ENCODE data around the gene MRPS15. TPM values are rescaled to one million over a fixed set of nuclear protein-coding genes. Genes with fewer than 3 reads are reported as not detected.

Gene MRPS15
- total and polyA plus RNA-seq, 2 of the 13 experiments (the other 11 are each of a cell fraction or from before 2014, with no cell fraction given), result 59.0 to 113 TPM

- peak; percentile 100 for TF ChIP-seq HMGXB3 (CRISPR knock-in tag; IDR thresholded peaks at IDR 0.05; ENCODE audit: borderline replicate concordance)
- TF ChIP-seq ZNF672 (CRISPR knock-in tag; IDR thresholded peaks at IDR 0.05), result no peak
- TF ChIP-seq, protein P1, sequence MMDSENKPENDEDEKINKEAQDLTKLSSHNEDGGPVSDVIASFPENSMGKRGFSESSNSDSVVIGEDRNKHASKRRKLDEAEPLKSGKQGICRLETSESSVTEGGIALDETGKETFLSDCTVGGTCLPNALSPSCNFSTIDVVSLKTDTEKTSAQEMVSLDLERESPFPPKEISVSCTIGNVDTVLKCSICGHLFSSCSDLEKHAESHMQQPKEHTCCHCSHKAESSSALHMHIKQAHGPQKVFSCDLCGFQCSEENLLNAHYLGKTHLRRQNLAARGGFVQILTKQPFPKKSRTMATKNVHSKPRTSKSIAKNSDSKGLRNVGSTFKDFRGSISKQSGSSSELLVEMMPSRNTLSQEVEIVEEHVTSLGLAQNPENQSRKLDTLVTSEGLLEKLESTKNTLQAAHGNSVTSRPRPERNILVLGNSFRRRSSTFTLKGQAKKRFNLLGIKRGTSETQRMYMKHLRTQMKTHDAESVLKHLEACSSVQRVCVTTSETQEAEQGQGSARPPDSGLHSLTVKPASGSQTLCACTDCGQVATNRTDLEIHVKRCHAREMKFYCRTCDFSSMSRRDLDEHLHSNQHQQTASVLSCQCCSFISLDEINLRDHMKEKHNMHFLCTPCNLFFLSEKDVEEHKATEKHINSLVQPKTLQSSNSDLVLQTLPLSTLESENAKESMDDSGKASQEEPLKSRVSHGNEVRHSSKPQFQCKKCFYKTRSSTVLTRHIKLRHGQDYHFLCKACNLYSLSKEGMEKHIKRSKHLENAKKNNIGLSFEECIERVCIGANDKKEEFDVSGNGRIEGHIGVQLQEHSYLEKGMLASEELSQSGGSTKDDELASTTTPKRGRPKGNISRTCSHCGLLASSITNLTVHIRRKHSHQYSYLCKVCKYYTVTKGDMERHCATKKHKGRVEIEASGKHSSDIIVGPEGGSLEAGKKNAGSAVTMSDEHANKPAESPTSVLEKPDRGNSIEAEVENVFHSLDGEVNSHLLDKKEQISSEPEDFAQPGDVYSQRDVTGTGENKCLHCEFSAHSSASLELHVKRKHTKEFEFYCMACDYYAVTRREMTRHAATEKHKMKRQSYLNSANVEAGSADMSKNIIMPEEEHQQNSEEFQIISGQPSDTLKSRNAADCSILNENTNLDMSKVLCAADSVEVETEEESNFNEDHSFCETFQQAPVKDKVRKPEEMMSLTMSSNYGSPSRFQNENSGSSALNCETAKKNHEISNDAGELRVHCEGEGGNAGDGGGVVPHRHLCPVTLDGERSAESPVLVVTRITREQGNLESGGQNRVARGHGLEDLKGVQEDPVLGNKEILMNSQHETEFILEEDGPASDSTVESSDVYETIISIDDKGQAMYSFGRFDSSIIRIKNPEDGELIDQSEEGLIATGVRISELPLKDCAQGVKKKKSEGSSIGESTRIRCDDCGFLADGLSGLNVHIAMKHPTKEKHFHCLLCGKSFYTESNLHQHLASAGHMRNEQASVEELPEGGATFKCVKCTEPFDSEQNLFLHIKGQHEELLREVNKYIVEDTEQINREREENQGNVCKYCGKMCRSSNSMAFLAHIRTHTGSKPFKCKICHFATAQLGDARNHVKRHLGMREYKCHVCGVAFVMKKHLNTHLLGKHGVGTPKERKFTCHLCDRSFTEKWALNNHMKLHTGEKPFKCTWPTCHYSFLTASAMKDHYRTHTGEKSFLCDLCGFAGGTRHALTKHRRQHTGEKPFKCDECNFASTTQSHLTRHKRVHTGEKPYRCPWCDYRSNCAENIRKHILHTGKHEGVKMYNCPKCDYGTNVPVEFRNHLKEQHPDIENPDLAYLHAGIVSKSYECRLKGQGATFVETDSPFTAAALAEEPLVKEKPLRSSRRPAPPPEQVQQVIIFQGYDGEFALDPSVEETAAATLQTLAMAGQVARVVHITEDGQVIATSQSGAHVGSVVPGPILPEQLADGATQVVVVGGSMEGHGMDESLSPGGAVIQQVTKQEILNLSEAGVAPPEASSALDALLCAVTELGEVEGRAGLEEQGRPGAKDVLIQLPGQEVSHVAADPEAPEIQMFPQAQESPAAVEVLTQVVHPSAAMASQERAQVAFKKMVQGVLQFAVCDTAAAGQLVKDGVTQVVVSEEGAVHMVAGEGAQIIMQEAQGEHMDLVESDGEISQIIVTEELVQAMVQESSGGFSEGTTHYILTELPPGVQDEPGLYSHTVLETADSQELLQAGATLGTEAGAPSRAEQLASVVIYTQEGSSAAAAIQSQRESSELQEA (CRISPR knock-in tag; IDR thresholded peaks at IDR 0.05; ENCODE audit: not compliant biosample characterization), result peak; percentile 29
- TF ChIP-seq HOXA9 (CRISPR knock-in tag; IDR thresholded peaks at IDR 0.05; ENCODE audit: borderline replicate concordance), result no peak
- no peak for TF ChIP-seq NR1H2 (CRISPR knock-in tag; IDR thresholded peaks at IDR 0.05; ENCODE audit: borderline replicate concordance, low read depth)
- TF ChIP-seq ZNF333 (CRISPR knock-in tag; IDR thresholded peaks at IDR 0.05; ENCODE audit: borderline replicate concordance), result no peak
- 0 out of 2 replicates have a peak, but pooled peaks have one; percentile 21 for TF ChIP-seq MAF1 (CRISPR knock-in tag; IDR thresholded peaks at IDR 0.05; ENCODE audit: borderline replicate concordance)
- TF ChIP-seq, protein P2, sequence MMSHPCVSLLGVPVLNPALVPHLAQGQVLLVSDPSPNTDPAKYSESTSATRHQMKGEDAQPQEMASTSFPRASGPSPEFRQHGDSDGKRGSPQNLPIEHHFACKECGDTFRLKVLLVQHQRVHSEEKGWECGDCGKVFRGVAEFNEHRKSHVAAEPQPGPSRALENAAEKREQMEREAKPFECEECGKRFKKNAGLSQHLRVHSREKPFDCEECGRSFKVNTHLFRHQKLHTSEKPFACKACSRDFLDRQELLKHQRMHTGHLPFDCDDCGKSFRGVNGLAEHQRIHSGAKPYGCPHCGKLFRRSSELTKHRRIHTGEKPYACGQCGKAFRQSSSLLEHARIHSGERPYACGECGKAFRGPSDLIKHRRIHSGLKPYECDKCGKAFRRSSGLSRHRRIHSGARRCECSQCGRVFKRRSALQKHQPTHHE (CRISPR knock-in tag; IDR thresholded peaks at IDR 0.05; ENCODE audit: borderline replicate concordance), result peak; percentile 35; the same call in 1 of the 2 replicates
- TF ChIP-seq BORCS8-MEF2B (CRISPR knock-in tag; IDR thresholded peaks at IDR 0.05), result no peak; the same call in 1 of the 2 replicates
- TF ChIP-seq ZBTB21 (CRISPR knock-in tag; IDR thresholded peaks at IDR 0.05), result no peak
- TF ChIP-seq, protein P3, sequence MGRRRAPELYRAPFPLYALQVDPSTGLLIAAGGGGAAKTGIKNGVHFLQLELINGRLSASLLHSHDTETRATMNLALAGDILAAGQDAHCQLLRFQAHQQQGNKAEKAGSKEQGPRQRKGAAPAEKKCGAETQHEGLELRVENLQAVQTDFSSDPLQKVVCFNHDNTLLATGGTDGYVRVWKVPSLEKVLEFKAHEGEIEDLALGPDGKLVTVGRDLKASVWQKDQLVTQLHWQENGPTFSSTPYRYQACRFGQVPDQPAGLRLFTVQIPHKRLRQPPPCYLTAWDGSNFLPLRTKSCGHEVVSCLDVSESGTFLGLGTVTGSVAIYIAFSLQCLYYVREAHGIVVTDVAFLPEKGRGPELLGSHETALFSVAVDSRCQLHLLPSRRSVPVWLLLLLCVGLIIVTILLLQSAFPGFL (CRISPR knock-in tag; IDR thresholded peaks at IDR 0.05), result no peak
Observed at GRCh38 chr1:36450270-36450918, 13.8 kb downstream of the MRPS15 start, which contains the start of gene OSCP1 (continued).

Measured in HepG2 (cell line).